ENCODE results near the gene KISS1.

- TF ChIP-seq POLR2A (IDR thresholded peaks at IDR 0.05): no peak
- no peak for TF ChIP-seq EP300 (IDR thresholded peaks at IDR 0.05)
- TF ChIP-seq, protein P1, sequence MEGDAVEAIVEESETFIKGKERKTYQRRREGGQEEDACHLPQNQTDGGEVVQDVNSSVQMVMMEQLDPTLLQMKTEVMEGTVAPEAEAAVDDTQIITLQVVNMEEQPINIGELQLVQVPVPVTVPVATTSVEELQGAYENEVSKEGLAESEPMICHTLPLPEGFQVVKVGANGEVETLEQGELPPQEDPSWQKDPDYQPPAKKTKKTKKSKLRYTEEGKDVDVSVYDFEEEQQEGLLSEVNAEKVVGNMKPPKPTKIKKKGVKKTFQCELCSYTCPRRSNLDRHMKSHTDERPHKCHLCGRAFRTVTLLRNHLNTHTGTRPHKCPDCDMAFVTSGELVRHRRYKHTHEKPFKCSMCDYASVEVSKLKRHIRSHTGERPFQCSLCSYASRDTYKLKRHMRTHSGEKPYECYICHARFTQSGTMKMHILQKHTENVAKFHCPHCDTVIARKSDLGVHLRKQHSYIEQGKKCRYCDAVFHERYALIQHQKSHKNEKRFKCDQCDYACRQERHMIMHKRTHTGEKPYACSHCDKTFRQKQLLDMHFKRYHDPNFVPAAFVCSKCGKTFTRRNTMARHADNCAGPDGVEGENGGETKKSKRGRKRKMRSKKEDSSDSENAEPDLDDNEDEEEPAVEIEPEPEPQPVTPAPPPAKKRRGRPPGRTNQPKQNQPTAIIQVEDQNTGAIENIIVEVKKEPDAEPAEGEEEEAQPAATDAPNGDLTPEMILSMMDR (IDR thresholded peaks at IDR 0.05): no peak
- TF ChIP-seq POLR2AphosphoS5 (IDR thresholded peaks at IDR 0.05): no peak
These were observed 17.6 kb downstream of the KISS1 start for GRCh38 chr1:204178487-204179281.

Data from stomach (tissue), 4 donors.